Gastroesophageal sphincter (tissue), 4 donors: ENCODE results near the gene TRIM56. TPM values are rescaled to one million over a fixed set of nuclear protein-coding genes. Genes with fewer than 3 reads are reported as not detected.
"Not testable (repeated sequence)": the region's sequence is repeated elsewhere in the genome, so short reads cannot be mapped to it uniquely, and the experiment has no call there.

Experiments
- ATAC-seq: fragments of 150-250 bp; one replicate; pipeline ENCODE4 v1.9.1; 2016; ENCODE audit warnings: mild to moderate bottlenecking, moderate library complexity
- H3K27ac ChIP-seq, 4 donors: fragments of 200-600 bp; sonication (generic) in 3 of 4; 1 replicate in 3 of 4; 2 replicates in 1 of 4; pipeline ENCODE4 v1.5.1; 2016 to 2019
- H3K27me3 ChIP-seq: fragments of 200-600 bp; sonication (generic); one replicate; pipeline ENCODE4 v1.5.1; 2019
- H3K36me3 ChIP-seq, 2 donors: fragments of 200-600 bp; sonication (generic); one replicate each; pipeline ENCODE4 v1.5.1; 2019; ENCODE audit warnings: control low read depth in 1 of 2
- H3K4me1 ChIP-seq, 3 donors: fragments of 200-600 bp; sonication (generic); 1 replicate in 2 of 3; 2 replicates in 1 of 3; pipeline ENCODE4 v1.5.1; 2016 to 2019; ENCODE audit warnings: control low read depth in 2 of 3
- H3K4me3 ChIP-seq, 2 donors: fragments of 200-600 bp; sonication (generic); one replicate each; pipeline ENCODE4 v1.5.1; 2019; ENCODE audit warnings: mild to moderate bottlenecking in 1 of 2, moderate library complexity in 1 of 2
- H3K9me3 ChIP-seq, 3 donors: fragments of 200-600 bp; sonication (generic); one replicate each; pipeline ENCODE4 v1.5.1; 2017 to 2019; ENCODE audit warnings: control low read depth in 2 of 3
- EP300 ChIP-seq: sonication (generic); formaldehyde crosslinking; IDR thresholded peaks from one replicate; pipeline ENCODE4 v1.6.1; 2017; ENCODE audit warnings: antibody characterized with exemption, mild to moderate bottlenecking
- POLR2A ChIP-seq, 2 donors: fragments of 450-650 bp; IDR thresholded peaks; one replicate each; pipeline ENCODE4 v1.6.1; 2017; ENCODE audit warnings: antibody characterized with exemption in 2 of 2, mild to moderate bottlenecking in 2 of 2, moderate library complexity in 1 of 2
- POLR2AphosphoS5 ChIP-seq: sonication (generic); formaldehyde crosslinking; IDR thresholded peaks from one replicate; pipeline ENCODE4 v1.6.1; 2017; ENCODE audit warnings: antibody characterized with exemption
- WGBS, 2 donors: methylation state at CpG; one replicate each; pipeline ENCODE4 v1.1.5; 2018; ENCODE audit warnings: low coverage in 1 of 2; 5-methylcytosine and 5-hydroxymethylcytosine counted together
- total RNA-seq, 4 donors: library from RNA; depleted of rRNA; stranded (reverse); fragments of >200 nt; gene quantifications; one replicate each; pipeline ENCODE4 v1.1.0, GENCODE V29; 2016
- TF ChIP-seq, protein P1 (sequence below), 4 experiments: fragments of 200-600 bp in 2 of 4; fragments of 450-650 bp in 2 of 4; sonication (generic) in 1 of 4; IDR thresholded peaks; one replicate each; pipeline ENCODE4 v1.5.1; 2017 to 2019; ENCODE audit warnings: antibody characterized with exemption in 4 of 4, mild to moderate bottlenecking in 2 of 4, moderate library complexity in 2 of 4

The TRIM56 gene
- total RNA-seq, 4 donors from 2014 or later, result 15.0 to 26.4 (median 23.0) TPM

GRCh38 chr7:101120315-101120714 lies 35.0 kb downstream of the TRIM56 start:
- Histone ChIP-seq H3K36me3 (no peaks in the 10 kb centered on the region), H3K4me3 (no peak overlapping the region), H3K9me3 (no peaks in the 10 kb centered on the region), H3K4me1 (peaks cover 0 to 31% (median 22%) of the 10 kb centered on the region in 3 donors), H3K27ac (no peak overlapping the region), H3K27me3 (no peaks in the 10 kb centered on the region)
- 70% methylated on average over 1 of the region's 4 CpGs; no CpG with 5 or more reads in 1 of the 2 donors for WGBS, 2 donors
- TF ChIP-seq, protein P1, sequence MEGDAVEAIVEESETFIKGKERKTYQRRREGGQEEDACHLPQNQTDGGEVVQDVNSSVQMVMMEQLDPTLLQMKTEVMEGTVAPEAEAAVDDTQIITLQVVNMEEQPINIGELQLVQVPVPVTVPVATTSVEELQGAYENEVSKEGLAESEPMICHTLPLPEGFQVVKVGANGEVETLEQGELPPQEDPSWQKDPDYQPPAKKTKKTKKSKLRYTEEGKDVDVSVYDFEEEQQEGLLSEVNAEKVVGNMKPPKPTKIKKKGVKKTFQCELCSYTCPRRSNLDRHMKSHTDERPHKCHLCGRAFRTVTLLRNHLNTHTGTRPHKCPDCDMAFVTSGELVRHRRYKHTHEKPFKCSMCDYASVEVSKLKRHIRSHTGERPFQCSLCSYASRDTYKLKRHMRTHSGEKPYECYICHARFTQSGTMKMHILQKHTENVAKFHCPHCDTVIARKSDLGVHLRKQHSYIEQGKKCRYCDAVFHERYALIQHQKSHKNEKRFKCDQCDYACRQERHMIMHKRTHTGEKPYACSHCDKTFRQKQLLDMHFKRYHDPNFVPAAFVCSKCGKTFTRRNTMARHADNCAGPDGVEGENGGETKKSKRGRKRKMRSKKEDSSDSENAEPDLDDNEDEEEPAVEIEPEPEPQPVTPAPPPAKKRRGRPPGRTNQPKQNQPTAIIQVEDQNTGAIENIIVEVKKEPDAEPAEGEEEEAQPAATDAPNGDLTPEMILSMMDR (IDR thresholded peaks at IDR 0.05), result no peak
- no peak for TF ChIP-seq POLR2AphosphoS5
- no peak for ATAC-seq

- ATAC-seq, H3K27me3 ChIP-seq, H3K9me3 ChIP-seq, H3K36me3 ChIP-seq: not testable (repeated sequence)
- Histone ChIP-seq H3K27ac (peak overlapping the region; percentile 71 to 89 (median 86)), H3K4me1 (peaks cover 0 to 44% (median 27%) of the 10 kb centered on the region in 3 donors), H3K4me3 (peak overlapping the region in 1 of 2 donors; percentile 45)
- 0 to 45% methylated on average over 2 to 9 of the region's 9 CpGs for WGBS, 2 donors
These were observed 36.3 kb downstream of the TRIM56 start for GRCh38 chr7:101121631-101121990.

- ATAC-seq, result peak; percentile 82
- WGBS, 2 donors, result 18 to 19% methylated on average over 14 of the region's 17 CpGs
- H3K4me1 ChIP-seq, result peaks cover 0 to 50% (median 31%) of the 10 kb centered on the region in 3 donors
These were observed 37.0 kb downstream of the TRIM56 start for GRCh38 chr7:101121991-101122932.

DNA sequence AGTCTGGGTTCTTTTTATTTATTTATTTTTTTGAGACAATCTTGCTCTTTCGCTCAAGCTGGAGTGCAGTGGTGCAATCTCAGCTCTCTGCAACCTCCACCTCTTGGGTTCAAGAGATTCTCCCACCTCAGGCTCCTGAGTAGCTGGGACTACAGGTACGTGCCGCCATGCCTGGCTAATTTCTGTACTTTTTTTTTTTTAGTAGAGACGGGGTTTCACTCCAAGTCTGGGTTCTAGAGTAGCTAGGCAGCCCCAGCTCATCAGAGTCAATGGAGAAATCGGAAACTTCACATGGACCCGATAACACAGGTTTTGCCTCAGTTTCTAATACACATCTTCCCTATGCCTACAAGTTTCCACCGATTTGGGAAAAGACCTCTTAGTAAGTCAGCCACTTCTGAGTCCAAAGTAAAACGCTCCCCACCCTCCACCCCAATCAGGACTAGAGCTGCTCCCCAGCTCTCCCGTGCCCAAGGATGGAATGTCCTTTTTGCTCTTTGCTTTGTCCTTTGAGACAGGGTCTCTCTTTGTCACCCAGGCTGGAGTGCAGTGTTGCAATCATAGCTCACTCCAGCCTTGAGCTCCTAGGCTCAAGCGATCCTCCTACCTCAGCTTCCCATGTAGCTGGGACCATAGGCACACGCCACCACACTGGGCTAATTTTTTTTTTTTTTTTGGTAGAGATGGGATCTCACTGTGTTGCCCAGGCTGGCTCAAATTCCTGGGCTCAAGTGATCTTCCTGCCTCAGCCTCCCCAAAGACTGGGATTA lies 37.8 kb downstream of the TRIM56 start:
- ATAC-seq, result no peak
- Histone ChIP-seq H3K4me1 (peaks cover 0 to 53% (median 35%) of the 10 kb centered on the region in 3 donors), H3K9me3 (no peaks in the 10 kb centered on the region), H3K27ac (peak overlapping the region in 3 of 4 donors; percentile 86 to 89 (median 87)), H3K4me3 (no peak overlapping the region), H3K36me3 (no peaks in the 10 kb centered on the region), H3K27me3 (no peaks in the 10 kb centered on the region)
- WGBS, 2 donors, result 69 to 94% methylated on average over 6 to 7 of the region's 11 CpGs
- TF ChIP-seq POLR2A (IDR thresholded peaks at IDR 0.05), result no peak
- TF ChIP-seq EP300, result no peak
- TF ChIP-seq POLR2AphosphoS5, result no peak
- TF ChIP-seq, protein P1 (IDR thresholded peaks at IDR 0.05), result no peak

More at GRCh38 chr7:101121991-101122932, 37.0 kb downstream of the TRIM56 start:
- Histone ChIP-seq H3K4me3 (peak overlapping the region; percentile 38 to 45), H3K27ac (peak overlapping the region; percentile 71 to 89 (median 86)), H3K27me3 (no peaks in the 10 kb centered on the region), H3K9me3 (no peaks in the 10 kb centered on the region), H3K36me3 (no peaks in the 10 kb centered on the region)
- TF ChIP-seq, protein P1 (IDR thresholded peaks at IDR 0.05), result no peak
- TF ChIP-seq EP300 (no peak), POLR2AphosphoS5 (peak; percentile 84)

- 0 to 100% methylated on average over 1 to 3 of the region's 3 CpGs for WGBS, 2 donors
- TF ChIP-seq, protein P1 (IDR thresholded peaks at IDR 0.05), result no peak
- TF ChIP-seq EP300 (no peak), POLR2A (IDR thresholded peaks at IDR 0.05) (no peak), POLR2AphosphoS5 (no peak)
- peak overlapping the region in 1 of 4 donors; percentile 33 for H3K27ac ChIP-seq
- H3K27me3 ChIP-seq, result no peaks in the 10 kb centered on the region
- no peak for ATAC-seq
- no peaks in the 10 kb centered on the region for H3K9me3 ChIP-seq
- peaks cover 0 to 53% (median 35%) of the 10 kb centered on the region in 3 donors for H3K4me1 ChIP-seq
- no peak overlapping the region for H3K4me3 ChIP-seq
- no peaks in the 10 kb centered on the region for H3K36me3 ChIP-seq
These were observed 38.4 kb downstream of the TRIM56 start for GRCh38 chr7:101123703-101124068.
